ENCODE measurements around the gene KIF15. TPM values are rescaled to one million over a fixed set of nuclear protein-coding genes. Genes with fewer than 3 reads are reported as not detected.

KIF15 gene
- total and polyA plus RNA-seq, 8 donors: 0.45 to 9.3 (median 2.5) TPM

GRCh38 chr3:44833394-44833793, 71.8 kb downstream of the KIF15 start:
- peaks cover 0 to 15% (median 7%) of the 10 kb centered on the region in 4 donors for H3K9me3 ChIP-seq
- peak in 1 of 2 donors; percentile 2 for DNase-seq
- peaks cover 0 to 8% (median 0%) of the 10 kb centered on the region in 4 donors for H3K36me3 ChIP-seq
- intact Hi-C loops (cut with DNase I; ENCODE audit: low total_unique reads): no loop called here
- H3K27me3 ChIP-seq: no peaks in the 10 kb centered on the region
- TF ChIP-seq POLR2AphosphoS5 (IDR thresholded peaks at IDR 0.05): no peak
- TF ChIP-seq CTCF (IDR thresholded peaks at IDR 0.05): no peak
- TF ChIP-seq EP300 (IDR thresholded peaks at IDR 0.05): no peak
- no peak for TF ChIP-seq POLR2A (IDR thresholded peaks at IDR 0.05)
- H3K4me1 ChIP-seq: no peaks in the 10 kb centered on the region
- no peak overlapping the region for H3K27ac ChIP-seq
- WGBS, 5 donors: 87 to 93% (median 90%) methylated on average over 7 of the region's 7 CpGs
- no peak overlapping the region for H3K4me3 ChIP-seq

GRCh38 chr3:44835684-44836083, 74.1 kb downstream of the KIF15 start:
- no peak overlapping the region for H3K4me3 ChIP-seq
- intact Hi-C loops (cut with DNase I; ENCODE audit: low total_unique reads): no loop called here
- peaks cover 0 to 7% (median 0%) of the 10 kb centered on the region in 4 donors for H3K36me3 ChIP-seq
- no peak for TF ChIP-seq POLR2AphosphoS5 (IDR thresholded peaks at IDR 0.05)
- TF ChIP-seq EP300 (IDR thresholded peaks at IDR 0.05): no peak
- TF ChIP-seq CTCF (IDR thresholded peaks at IDR 0.05): no peak
- no peak for TF ChIP-seq POLR2A (IDR thresholded peaks at IDR 0.05)
- H3K27ac ChIP-seq: no peak overlapping the region
- 96 to 99% (median 97%) methylated on average over 3 of the region's 3 CpGs for WGBS, 5 donors
- H3K4me1 ChIP-seq: no peaks in the 10 kb centered on the region
- no peaks in the 10 kb centered on the region for H3K27me3 ChIP-seq
- peaks cover 0 to 15% (median 7%) of the 10 kb centered on the region in 4 donors for H3K9me3 ChIP-seq
- no peak for DNase-seq

- TF ChIP-seq EP300 (IDR thresholded peaks at IDR 0.05) (no peak), POLR2AphosphoS5 (IDR thresholded peaks at IDR 0.05) (no peak)
- no peak for DNase-seq
- Histone ChIP-seq H3K27me3 (no peaks in the 10 kb centered on the region), H3K4me3 (no peak overlapping the region), H3K36me3 (peaks cover 0 to 7% (median 0%) of the 10 kb centered on the region in 4 donors), H3K9me3 (no peaks in the 10 kb centered on the region), H3K27ac (no peak overlapping the region), H3K4me1 (peaks cover 0 to 17% (median 2%) of the 10 kb centered on the region in 4 donors)
- 73 to 82% (median 80%) methylated on average over 2 of the region's 2 CpGs for WGBS, 5 donors
- intact Hi-C loops (cut with DNase I; ENCODE audit: low total_unique reads): no loop called here
Observed at GRCh38 chr3:44842376-44842775, 80.8 kb downstream of the KIF15 start.

- H3K27me3 ChIP-seq: no peaks in the 10 kb centered on the region
- 47 to 59% (median 53%) methylated on average over 7 of the region's 7 CpGs for WGBS, 5 donors
- peaks cover 0 to 17% (median 2%) of the 10 kb centered on the region in 4 donors for H3K4me1 ChIP-seq
- no peaks in the 10 kb centered on the region for H3K9me3 ChIP-seq
- peak overlapping the region in 1 of 5 donors; percentile 39 for H3K27ac ChIP-seq
- peaks cover 0 to 5% (median 0%) of the 10 kb centered on the region in 4 donors for H3K36me3 ChIP-seq
- intact Hi-C loops (cut with DNase I; ENCODE audit: low total_unique reads): no loop called here
- peak in 1 of 2 donors; percentile 67 for DNase-seq
- TF ChIP-seq POLR2AphosphoS5 (IDR thresholded peaks at IDR 0.05) (no peak), CTCF (IDR thresholded peaks at IDR 0.05) (no peak), POLR2A (IDR thresholded peaks at IDR 0.05) (no peak), EP300 (IDR thresholded peaks at IDR 0.05) (no peak)
- H3K4me3 ChIP-seq: no peak overlapping the region
Observed at GRCh38 chr3:44845528-44846520, 84.2 kb downstream of the KIF15 start.

All from stomach (tissue), 9 donors.